CD4-positive, CD25-positive, alpha-beta regulatory T cell (primary cell): ENCODE data around the gene CDH23. TPM values are rescaled to one million over a fixed set of nuclear protein-coding genes. Genes with fewer than 3 reads are reported as not detected.

ENCODE experiments used
- ATAC-seq, 2 donors: fragments of 150-1000 bp; cut with Tn5 transposase; one replicate each; pipeline ENCODE4 v1.10.0; 2021; ENCODE audit warnings: low read depth in 2 of 2, moderate number of reproducible peaks in 2 of 2, moderate library complexity in 1 of 2
- DNase-seq, 3 donors: peaks; one replicate each; pipeline versions ENCODE4 v3.0.0 to v3.0.0-alpha.2; 2012 to 2022; ENCODE audit warnings: mixed read lengths in 1 of 3
- H3K27ac ChIP-seq: one replicate; pipeline ENCODE4 v1.7.0; 2013; ENCODE audit warnings: mild to moderate bottlenecking, low read length; ENCODE audit not compliant: insufficient read depth, poor library complexity, severe bottlenecking
- H3K27me3 ChIP-seq: one replicate; pipeline ENCODE4 v1.7.0; 2013; ENCODE audit warnings: low read length; ENCODE audit not compliant: control insufficient read depth, insufficient read depth
- H3K36me3 ChIP-seq: one replicate; pipeline ENCODE4 v1.7.0; 2013; ENCODE audit warnings: mild to moderate bottlenecking, low read length, moderate library complexity; ENCODE audit not compliant: control insufficient read depth, insufficient read depth
- H3K4me1 ChIP-seq: 2 replicates; pipeline ENCODE4 v1.7.0; 2013; ENCODE audit warnings: mild to moderate bottlenecking, low read length; ENCODE audit not compliant: insufficient read depth, control insufficient read depth, poor library complexity, severe bottlenecking
- H3K4me3 ChIP-seq: one replicate; pipeline ENCODE4 v1.7.0; 2013; ENCODE audit warnings: low read depth, mild to moderate bottlenecking, low read length, moderate library complexity
- H3K9me3 ChIP-seq, 2 experiments: 1 replicate in 1 of 2; 2 replicates in 1 of 2; pipeline ENCODE4 v1.7.0; 2013; ENCODE audit warnings: low read length in 2 of 2, mild to moderate bottlenecking in 1 of 2, moderate library complexity in 1 of 2; ENCODE audit not compliant: control insufficient read depth in 2 of 2
- H3K27ac Mint-ChIP-seq, 3 donors: one replicate each; pipeline ENCODE4 v1.8.0; 2020 to 2022; ENCODE audit warnings: mild to moderate bottlenecking in 3 of 3, mixed read lengths in 3 of 3, moderate library complexity in 2 of 3
- H3K27me3 Mint-ChIP-seq: one replicate; pipeline ENCODE4 v1.8.0; 2022; ENCODE audit warnings: mild to moderate bottlenecking, mixed read lengths
- H3K36me3 Mint-ChIP-seq: one replicate; pipeline ENCODE4 v1.8.0; 2020; ENCODE audit warnings: mixed read lengths
- H3K4me1 Mint-ChIP-seq, 4 donors: one replicate each; pipeline ENCODE4 v1.8.0; 2020 to 2022; ENCODE audit warnings: mixed read lengths in 4 of 4, mild to moderate bottlenecking in 1 of 4
- H3K4me3 Mint-ChIP-seq, 4 donors: one replicate each; pipeline ENCODE4 v1.8.0; 2020 to 2022; ENCODE audit warnings: mild to moderate bottlenecking in 4 of 4, mixed read lengths in 4 of 4, moderate library complexity in 3 of 4
- H3K9me3 Mint-ChIP-seq, 7 donors: one replicate each; pipeline ENCODE4 v1.8.0; 2020 to 2022; ENCODE audit warnings: mixed read lengths in 7 of 7, mild to moderate bottlenecking in 3 of 7, moderate library complexity in 2 of 7
- polyA plus RNA-seq, 4 donors: library from polyadenylated mRNA; unstranded; fragments of 300-500 nt; fragmentation: Illumina TruSeq; gene quantifications; one replicate each; pipeline ENCODE4 v1.2.3, GENCODE V29; 2021
- total RNA-seq: library from RNA; stranded (reverse); gene quantifications from one replicate; pipeline ENCODE4 v1.2.3, GENCODE V29; 2022

Gene CDH23
- total and polyA plus RNA-seq, 5 donors from 2014 or later, result 0.17 to 5.6 (median 1.1) TPM

GRCh38 chr10:71623098-71623985, 226.6 kb downstream of the CDH23 start:
- Mint-ChIP-seq H3K4me1 (peaks cover 0 to 3% (median 0%) of the 10 kb centered on the region in 4 donors), H3K4me3 (no peak overlapping the region), H3K27me3 (no peaks in the 10 kb centered on the region), H3K9me3 (no peaks in the 10 kb centered on the region), H3K36me3 (no peaks in the 10 kb centered on the region), H3K27ac (peak overlapping the region in 2 of 3 donors; percentile 33 to 55)
- ATAC-seq, result no peak
- DNase-seq, result peak in 1 of 3 donors; percentile 20
- Histone ChIP-seq H3K27me3 (no peaks in the 10 kb centered on the region), H3K36me3 (no peaks in the 10 kb centered on the region), H3K4me1 (no peaks in the 10 kb centered on the region), H3K4me3 (no peak overlapping the region), H3K27ac (no peak overlapping the region), H3K9me3 (no peaks in the 10 kb centered on the region)

GRCh38 chr10:71623986-71624291, 227.2 kb downstream of the CDH23 start:
- H3K4me1 Mint-ChIP-seq, result peaks cover 0 to 3% (median 0%) of the 10 kb centered on the region in 4 donors
- no peaks in the 10 kb centered on the region for H3K9me3 Mint-ChIP-seq
- ATAC-seq (no peak), DNase-seq (no peak)
- Histone ChIP-seq H3K36me3 (no peaks in the 10 kb centered on the region), H3K4me3 (no peak overlapping the region), H3K27ac (no peak overlapping the region), H3K27me3 (no peaks in the 10 kb centered on the region), H3K4me1 (no peaks in the 10 kb centered on the region), H3K9me3 (no peaks in the 10 kb centered on the region)
- H3K27me3 Mint-ChIP-seq, result no peaks in the 10 kb centered on the region
- no peak overlapping the region for H3K4me3 Mint-ChIP-seq
- no peak overlapping the region for H3K27ac Mint-ChIP-seq
- H3K36me3 Mint-ChIP-seq, result no peaks in the 10 kb centered on the region

- no peak overlapping the region for H3K4me3 Mint-ChIP-seq
- Histone ChIP-seq H3K27ac (no peak overlapping the region), H3K4me1 (no peaks in the 10 kb centered on the region), H3K36me3 (no peaks in the 10 kb centered on the region), H3K27me3 (no peaks in the 10 kb centered on the region), H3K4me3 (no peak overlapping the region), H3K9me3 (no peaks in the 10 kb centered on the region)
- H3K9me3 Mint-ChIP-seq, result no peaks in the 10 kb centered on the region
- no peaks in the 10 kb centered on the region for H3K36me3 Mint-ChIP-seq
- H3K27me3 Mint-ChIP-seq, result no peaks in the 10 kb centered on the region
- no peak for DNase-seq
- no peak overlapping the region for H3K27ac Mint-ChIP-seq
- peaks cover 0 to 3% (median 0%) of the 10 kb centered on the region in 4 donors for H3K4me1 Mint-ChIP-seq
- no peak for ATAC-seq
Measured at GRCh38 chr10:71625445-71626175, 228.9 kb downstream of the CDH23 start.

- H3K9me3 ChIP-seq, result no peaks in the 10 kb centered on the region
- no peaks in the 10 kb centered on the region for H3K4me1 ChIP-seq
- DNase-seq (no peak), ATAC-seq (no peak)
- H3K4me3 ChIP-seq, result no peak overlapping the region
- Mint-ChIP-seq H3K27ac (no peak overlapping the region), H3K4me1 (peaks cover 0 to 3% (median 0%) of the 10 kb centered on the region in 4 donors), H3K27me3 (no peaks in the 10 kb centered on the region), H3K4me3 (no peak overlapping the region), H3K36me3 (no peaks in the 10 kb centered on the region), H3K9me3 (no peaks in the 10 kb centered on the region)
- no peaks in the 10 kb centered on the region for H3K36me3 ChIP-seq
- no peaks in the 10 kb centered on the region for H3K27me3 ChIP-seq
- H3K27ac ChIP-seq, result no peak overlapping the region
Measured at GRCh38 chr10:71627230-71627939, 230.7 kb downstream of the CDH23 start.

- H3K27ac ChIP-seq, result no peak overlapping the region
- no peaks in the 10 kb centered on the region for H3K4me1 ChIP-seq
- no peaks in the 10 kb centered on the region for H3K36me3 ChIP-seq
- no peaks in the 10 kb centered on the region for H3K27me3 ChIP-seq
- Mint-ChIP-seq H3K36me3 (no peaks in the 10 kb centered on the region), H3K27me3 (peaks cover 3% of the 10 kb centered on the region), H3K27ac (no peak overlapping the region), H3K4me3 (no peak overlapping the region), H3K9me3 (no peaks in the 10 kb centered on the region), H3K4me1 (peaks cover 0 to 1% (median 0%) of the 10 kb centered on the region in 4 donors)
- H3K4me3 ChIP-seq, result no peak overlapping the region
- no peak for ATAC-seq
- DNase-seq, result no peak
- no peaks in the 10 kb centered on the region for H3K9me3 ChIP-seq
Measured at GRCh38 chr10:71627956-71628355, 231.2 kb downstream of the CDH23 start.

- H3K36me3 Mint-ChIP-seq, result no peaks in the 10 kb centered on the region
- Histone ChIP-seq H3K36me3 (no peaks in the 10 kb centered on the region), H3K4me3 (no peak overlapping the region), H3K27me3 (no peaks in the 10 kb centered on the region), H3K4me1 (no peaks in the 10 kb centered on the region), H3K9me3 (no peaks in the 10 kb centered on the region), H3K27ac (no peak overlapping the region)
- H3K27ac Mint-ChIP-seq, result peak overlapping the region in 1 of 3 donors; percentile 51
- ATAC-seq (no peak), DNase-seq (no peak)
- peaks cover 0 to 2% (median 0%) of the 10 kb centered on the region in 7 donors for H3K9me3 Mint-ChIP-seq
- H3K4me1 Mint-ChIP-seq, result no peaks in the 10 kb centered on the region
- peaks cover 9% of the 10 kb centered on the region for H3K27me3 Mint-ChIP-seq
- H3K4me3 Mint-ChIP-seq, result no peak overlapping the region
Measured at GRCh38 chr10:71629131-71629530, 232.4 kb downstream of the CDH23 start.

GRCh38 chr10:71630168-71630567, 233.4 kb downstream of the CDH23 start:
- peaks cover 0 to 2% (median 0%) of the 10 kb centered on the region in 7 donors for H3K9me3 Mint-ChIP-seq
- no peaks in the 10 kb centered on the region for H3K36me3 Mint-ChIP-seq

More at GRCh38 chr10:71630168-71630567, 233.4 kb downstream of the CDH23 start:
- Mint-ChIP-seq H3K4me1 (no peaks in the 10 kb centered on the region), H3K27me3 (peaks cover 9% of the 10 kb centered on the region), H3K4me3 (no peak overlapping the region), H3K27ac (no peak overlapping the region)
- ATAC-seq (no peak), DNase-seq (no peak)
- Histone ChIP-seq H3K9me3 (no peaks in the 10 kb centered on the region), H3K36me3 (no peaks in the 10 kb centered on the region), H3K4me1 (no peaks in the 10 kb centered on the region), H3K27ac (no peak overlapping the region), H3K27me3 (no peaks in the 10 kb centered on the region), H3K4me3 (no peak overlapping the region)
